HFFc6 (cell line): ENCODE results near the gene RPL10A. TPM values are rescaled to one million over a fixed set of nuclear protein-coding genes. Genes with fewer than 3 reads are reported as not detected.

Source experiments
- DNase-seq: peaks from one replicate; pipeline ENCODE4 v3.0.0-alpha.2; 2018
- H3K27ac Mint-ChIP-seq: 2 replicates; pipeline ENCODE4 v1.8.0; 2020; ENCODE audit warnings: mild to moderate bottlenecking, mixed read lengths
- H3K27me3 Mint-ChIP-seq: 2 replicates; pipeline ENCODE4 v1.8.0; 2021; ENCODE audit warnings: mild to moderate bottlenecking, moderate library complexity, mixed read lengths; ENCODE audit not compliant: insufficient read depth
- H3K36me3 Mint-ChIP-seq: 2 replicates; pipeline ENCODE4 v1.8.0; 2021; ENCODE audit warnings: low read depth, mixed read lengths
- H3K4me1 Mint-ChIP-seq: 2 replicates; pipeline ENCODE4 v1.8.0; 2020; ENCODE audit warnings: low read depth, mixed read lengths
- H3K4me3 Mint-ChIP-seq: 2 replicates; pipeline ENCODE4 v1.8.0; 2020; ENCODE audit warnings: mild to moderate bottlenecking, moderate library complexity, mixed read lengths
- H3K9me3 Mint-ChIP-seq: 2 replicates; pipeline ENCODE4 v1.8.0; 2020; ENCODE audit warnings: mild to moderate bottlenecking, mixed read lengths
- total RNA-seq, 6 experiments: library from RNA; stranded (reverse); fragmentation: NEBNext Ultra II Directional; extraction: Animal tissue kit (Norgen Biotek cat#: 25700); gene quantifications; 2 replicates in 1 of 6; 3 replicates in 5 of 6; pipeline ENCODE4 v1.2.3, GENCODE V29; 2021
- TF ChIP-seq, protein P1 (sequence below): fragments of 200-600 bp; sonication (generic); IDR thresholded peaks from 2 replicates; pipeline ENCODE4 v1.5.0; 2021; ENCODE audit warnings: antibody characterized with exemption, mild to moderate bottlenecking

The RPL10A gene
- total RNA-seq, 6 experiments from 2014 or later, result 1,220 to 1,355 (median 1,285) TPM

- Mint-ChIP-seq H3K27me3 (no peaks in the 10 kb centered on the region), H3K4me3 (no peak overlapping the region), H3K9me3 (no peaks in the 10 kb centered on the region), H3K36me3 (peaks cover 6% of the 10 kb centered on the region; the same call in 1 of the 2 replicates), H3K27ac (peak overlapping the region; percentile 60), H3K4me1 (peaks cover 29% of the 10 kb centered on the region)
- TF ChIP-seq, protein P1, sequence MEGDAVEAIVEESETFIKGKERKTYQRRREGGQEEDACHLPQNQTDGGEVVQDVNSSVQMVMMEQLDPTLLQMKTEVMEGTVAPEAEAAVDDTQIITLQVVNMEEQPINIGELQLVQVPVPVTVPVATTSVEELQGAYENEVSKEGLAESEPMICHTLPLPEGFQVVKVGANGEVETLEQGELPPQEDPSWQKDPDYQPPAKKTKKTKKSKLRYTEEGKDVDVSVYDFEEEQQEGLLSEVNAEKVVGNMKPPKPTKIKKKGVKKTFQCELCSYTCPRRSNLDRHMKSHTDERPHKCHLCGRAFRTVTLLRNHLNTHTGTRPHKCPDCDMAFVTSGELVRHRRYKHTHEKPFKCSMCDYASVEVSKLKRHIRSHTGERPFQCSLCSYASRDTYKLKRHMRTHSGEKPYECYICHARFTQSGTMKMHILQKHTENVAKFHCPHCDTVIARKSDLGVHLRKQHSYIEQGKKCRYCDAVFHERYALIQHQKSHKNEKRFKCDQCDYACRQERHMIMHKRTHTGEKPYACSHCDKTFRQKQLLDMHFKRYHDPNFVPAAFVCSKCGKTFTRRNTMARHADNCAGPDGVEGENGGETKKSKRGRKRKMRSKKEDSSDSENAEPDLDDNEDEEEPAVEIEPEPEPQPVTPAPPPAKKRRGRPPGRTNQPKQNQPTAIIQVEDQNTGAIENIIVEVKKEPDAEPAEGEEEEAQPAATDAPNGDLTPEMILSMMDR, result no peak
- no peak for DNase-seq
These were observed 14.9 kb downstream of the RPL10A start for GRCh38 chr6:35483062-35483461.

- Mint-ChIP-seq H3K27me3 (no peaks in the 10 kb centered on the region), H3K27ac (peak overlapping the region; percentile 60)
- DNase-seq, result no peak
These were observed 15.3 kb downstream of the RPL10A start for GRCh38 chr6:35483490-35483889.

GRCh38 chr6:35483893-35484645 lies 15.9 kb downstream of the RPL10A start:
- TF ChIP-seq, protein P1, result no peak
- Mint-ChIP-seq H3K36me3 (peaks cover 6% of the 10 kb centered on the region; the same call in 1 of the 2 replicates), H3K4me3 (no peak overlapping the region), H3K4me1 (peaks cover 38% of the 10 kb centered on the region), H3K27me3 (no peaks in the 10 kb centered on the region), H3K9me3 (no peaks in the 10 kb centered on the region), H3K27ac (no peak overlapping the region; the same call in 1 of the 2 replicates)
- no peak for DNase-seq

More at GRCh38 chr6:35483490-35483889, 15.3 kb downstream of the RPL10A start:
- peaks cover 33% of the 10 kb centered on the region for H3K4me1 Mint-ChIP-seq
- no peak overlapping the region for H3K4me3 Mint-ChIP-seq
- H3K9me3 Mint-ChIP-seq, result no peaks in the 10 kb centered on the region
- TF ChIP-seq, protein P1, result no peak
- H3K36me3 Mint-ChIP-seq, result peaks cover 6% of the 10 kb centered on the region; the same call in 1 of the 2 replicates

DNA sequence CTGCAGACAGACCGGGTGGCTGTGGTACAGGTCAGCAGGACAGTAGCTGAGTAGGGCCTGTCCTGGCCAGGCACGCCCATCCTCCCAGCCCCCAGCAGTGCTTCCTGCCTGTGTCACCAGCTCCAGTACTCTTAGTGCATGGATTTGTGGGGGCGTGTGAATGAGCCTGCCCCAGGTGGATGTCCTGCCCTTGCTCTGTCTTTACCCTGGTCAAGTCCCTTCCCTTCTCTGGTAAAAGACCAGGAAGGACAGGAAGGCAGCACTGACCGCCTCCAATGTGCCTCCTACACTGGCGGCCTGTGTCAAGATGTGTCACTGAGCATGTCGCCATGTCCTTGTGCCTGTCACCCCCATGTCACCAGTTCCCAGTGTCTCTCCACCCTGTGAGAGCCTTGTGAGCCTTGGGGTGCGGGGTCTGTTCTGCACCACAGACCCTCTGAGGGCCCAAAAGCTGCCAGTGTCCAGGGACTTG lies 16.8 kb downstream of the RPL10A start:
- Mint-ChIP-seq H3K9me3 (no peaks in the 10 kb centered on the region), H3K27me3 (no peaks in the 10 kb centered on the region), H3K36me3 (peaks cover 6% of the 10 kb centered on the region; the same call in 1 of the 2 replicates), H3K4me3 (peak overlapping the region; percentile 54), H3K27ac (peak overlapping the region; percentile 84), H3K4me1 (peaks cover 41% of the 10 kb centered on the region)
- DNase-seq, result peak; percentile 35
- TF ChIP-seq, protein P1, result no peak

DNA sequence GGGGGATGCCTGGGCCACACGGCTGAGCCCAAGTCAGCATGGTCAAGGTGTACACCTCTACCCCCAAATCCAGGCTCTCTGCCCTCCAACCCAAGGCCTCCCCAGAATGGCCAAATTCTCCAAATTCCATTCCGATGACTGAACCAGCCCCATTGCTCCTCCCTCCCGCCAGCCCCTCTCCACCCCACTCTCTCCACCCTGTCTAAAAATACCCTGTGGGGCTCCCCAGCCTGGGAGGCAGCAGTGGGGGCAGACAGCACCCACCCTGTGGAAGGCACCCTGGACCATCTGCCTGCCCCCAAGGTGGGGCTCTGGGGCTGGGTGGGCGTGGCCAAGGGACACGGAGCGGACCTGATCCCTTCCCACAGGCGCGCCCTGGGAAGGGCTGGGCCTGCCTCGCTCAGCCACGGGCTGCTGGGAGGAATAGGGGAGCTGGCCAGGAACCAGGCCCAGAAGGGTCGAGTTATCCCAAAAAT lies 17.2 kb downstream of the RPL10A start:
- Mint-ChIP-seq H3K4me1 (peaks cover 45% of the 10 kb centered on the region), H3K9me3 (no peaks in the 10 kb centered on the region), H3K27ac (peak overlapping the region; percentile 84), H3K36me3 (peaks cover 6% of the 10 kb centered on the region; the same call in 1 of the 2 replicates), H3K27me3 (no peaks in the 10 kb centered on the region), H3K4me3 (peak overlapping the region; percentile 54)
- TF ChIP-seq, protein P1, result no peak
- no peak for DNase-seq
